PC-3 (cell line): Measurements from ENCODE around the gene ACY1. TPM values are rescaled to one million over a fixed set of nuclear protein-coding genes. Genes with fewer than 3 reads are reported as not detected.
A peak's percentile ranks its signal among the peaks of the same experiment; 100 is the strongest.

Experiments
- ATAC-seq: fragments of 200-7000 bp; cut with Tn5 transposase; 2 replicates; pipeline ENCODE4 v1.9.1; 2020; ENCODE audit warnings: mild to moderate bottlenecking, moderate library complexity
- BruUV-seq: library from RNA; stranded (reverse); fragments of 400-500 nt; replicated peaks from 2 replicates; lab custom pipeline; 2021; lab: Mats Ljungman, UMichigan
- CTCF ChIA-PET: fragments of 300-600 bp; sonication (Branson Sonifier 250); formaldehyde crosslinking; loops from one replicate; lab custom pipeline; 2022; ENCODE audit warnings: antibody characterized with exemption; lab: Charles Lee
- POLR2A ChIA-PET: fragments of 300-600 bp; sonication (Branson Sonifier 250); formaldehyde crosslinking; loops from one replicate; lab custom pipeline; 2022; ENCODE audit warnings: antibody characterized with exemption; ENCODE audit not compliant: unreplicated experiment; lab: Charles Lee
- DNase-seq: peaks from one replicate; pipeline ENCODE4 v3.0.0-alpha.2; 2015
- H2AFZ ChIP-seq: fragments of 300-600 bp; sonication (generic); 2 replicates; pipeline ENCODE4 v1.6.0; 2016; ENCODE audit warnings: antibody characterized with exemption, low read length
- H3F3A ChIP-seq: fragments of 300-600 bp; sonication (generic); one replicate; pipeline ENCODE4 v1.6.0; 2017; ENCODE audit warnings: antibody characterized with exemption, low read length, control low read depth, mild to moderate bottlenecking; ENCODE audit not compliant: unreplicated experiment
- H3K27ac ChIP-seq: fragments of 300-600 bp; sonication (generic); 2 replicates; pipeline ENCODE4 v1.5.1; 2016; ENCODE audit warnings: mild to moderate bottlenecking, low read length
- H3K27me3 ChIP-seq: fragments of 300-600 bp; sonication (generic); 2 replicates; pipeline ENCODE4 v1.6.1; 2016; ENCODE audit warnings: low read length, mixed read lengths
- H3K36me3 ChIP-seq: fragments of 300-600 bp; sonication (generic); 2 replicates; pipeline ENCODE4 v1.6.1; 2016; ENCODE audit warnings: low read depth, mixed run types, low read length, mixed read lengths
- H3K4me1 ChIP-seq: fragments of 300-600 bp; sonication (generic); 2 replicates; pipeline ENCODE4 v1.5.1; 2016; ENCODE audit warnings: low read length; ENCODE audit not compliant: insufficient read depth
- H3K4me2 ChIP-seq: fragments of 300-600 bp; sonication (generic); 2 replicates; pipeline ENCODE4 v1.6.0; 2016; ENCODE audit warnings: low read length
- H3K4me3 ChIP-seq: fragments of 300-600 bp; sonication (generic); 2 replicates; pipeline ENCODE4 v1.5.1; 2016; ENCODE audit warnings: mild to moderate bottlenecking, low read length, mixed read lengths
- H3K79me2 ChIP-seq: fragments of 300-600 bp; sonication (generic); 2 replicates; pipeline ENCODE4 v1.6.1; 2017; ENCODE audit warnings: low read length, mixed read lengths
- H3K9ac ChIP-seq: fragments of 300-600 bp; sonication (generic); 2 replicates; pipeline ENCODE4 v1.6.0; 2016; ENCODE audit warnings: mild to moderate bottlenecking, low read length
- H3K9me2 ChIP-seq: fragments of 300-600 bp; sonication (generic); replicated peaks from 2 replicates; pipeline ENCODE4 v1.6.1; 2016; ENCODE audit warnings: mixed run types, low read length, mixed read lengths
- H3K9me3 ChIP-seq: fragments of 300-600 bp; sonication (generic); 2 replicates; pipeline ENCODE4 v1.6.1; 2016; ENCODE audit warnings: low read length, mixed read lengths
- H4K20me1 ChIP-seq: fragments of 300-600 bp; sonication (generic); 2 replicates; pipeline ENCODE4 v1.6.1; 2016; ENCODE audit warnings: low read length, mixed read lengths
- EZH2 ChIP-seq: fragments of 300-600 bp; sonication (generic); IDR thresholded peaks from one replicate; pipeline ENCODE4 v1.6.1; 2017; ENCODE audit warnings: antibody characterized with exemption, mild to moderate bottlenecking, low read length; ENCODE audit not compliant: unreplicated experiment
- EZH2phosphoT487 ChIP-seq: fragments of 300-600 bp; sonication (generic); IDR thresholded peaks from 2 replicates; pipeline ENCODE4 v1.6.1; 2018; ENCODE audit warnings: mild to moderate bottlenecking, antibody characterized with exemption, low read length, borderline replicate concordance
- intact Hi-C: fragments of 100-400 bp; cut with micrococcal nuclease; formaldehyde crosslinking; loops from 2 replicates; pipeline ENCODE4 v1.9.0; 2023
- total RNA-seq: library from RNA; depleted of rRNA; stranded (reverse); fragments of >200 nt; gene quantifications from 2 replicates; pipeline ENCODE4 v1.2.3, GENCODE V29; 2014
- TF ChIP-seq, protein P1 (sequence below): fragments of 300-600 bp; sonication (generic); conservative IDR thresholded peaks from 2 replicates; pipeline ENCODE4 v1.5.1; 2017; ENCODE audit warnings: antibody characterized with exemption, low read depth, mild to moderate bottlenecking, low read length

Gene ACY1
- total RNA-seq, 1 experiment from 2014 or later: 71.3 TPM

DNA sequence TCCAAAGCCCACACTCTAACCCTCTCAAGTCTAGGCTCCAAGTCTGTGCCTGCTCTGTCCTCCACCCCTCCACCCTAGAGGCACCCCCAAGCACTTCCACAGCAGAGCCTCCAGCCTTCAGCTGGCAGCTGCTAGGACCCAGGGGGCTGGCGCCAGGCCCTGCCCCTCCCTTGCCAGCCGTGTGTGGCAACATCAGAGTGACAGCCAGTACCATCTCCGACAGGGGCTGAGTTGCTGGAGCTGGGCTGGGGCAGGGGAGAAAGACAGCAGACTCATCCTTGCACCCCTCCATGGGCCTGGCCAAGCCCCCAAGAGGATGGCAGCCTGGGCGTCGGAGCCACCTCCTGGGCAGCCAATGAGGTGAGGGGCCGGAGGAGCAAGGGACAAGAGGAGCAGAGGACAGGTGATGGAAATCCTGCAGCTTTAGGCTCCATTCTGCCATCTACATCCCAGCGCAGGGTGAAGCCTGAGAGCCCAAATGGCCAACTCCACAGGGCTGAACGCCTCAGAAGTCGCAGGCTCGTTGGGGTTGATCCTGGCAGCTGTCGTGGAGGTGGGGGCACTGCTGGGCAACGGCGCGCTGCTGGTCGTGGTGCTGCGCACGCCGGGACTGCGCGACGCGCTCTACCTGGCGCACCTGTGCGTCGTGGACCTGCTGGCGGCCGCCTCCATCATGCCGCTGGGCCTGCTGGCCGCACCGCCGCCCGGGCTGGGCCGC lies 28.0 kb upstream of the ACY1 start, which contains the start of gene GPR62:
Gene GPR62 (plus strand): TSS at position 207 of the 718 bp plus-strand sequence. CDS start 272 bp downstream, at position 479.
- Histone ChIP-seq H2AFZ (no peak within 1 kb of the TSS), H3K27ac (no peak within 1 kb of the TSS), H3K4me1 (0 out of 2 replicates have a peak, but pooled peaks cover 6% of the 10 kb centered on the region), H3K36me3 (no peaks in the 10 kb centered on the region), H3K9me3 (no peaks in the 10 kb centered on the region), H3K9me2 (no peaks in the 10 kb centered on the region), H3K4me2 (no peak within 1 kb of the TSS), H3K79me2 (no peaks in the 10 kb centered on the region), H3F3A (no peaks in the 10 kb centered on the region), H3K9ac (no peak within 1 kb of the TSS), H3K4me3 (no peak within 1 kb of the TSS), H4K20me1 (no peaks in the 10 kb centered on the region), H3K27me3 (no peaks in the 10 kb centered on the region)
- ATAC-seq: peak; percentile 12
- TF ChIP-seq, protein P1, sequence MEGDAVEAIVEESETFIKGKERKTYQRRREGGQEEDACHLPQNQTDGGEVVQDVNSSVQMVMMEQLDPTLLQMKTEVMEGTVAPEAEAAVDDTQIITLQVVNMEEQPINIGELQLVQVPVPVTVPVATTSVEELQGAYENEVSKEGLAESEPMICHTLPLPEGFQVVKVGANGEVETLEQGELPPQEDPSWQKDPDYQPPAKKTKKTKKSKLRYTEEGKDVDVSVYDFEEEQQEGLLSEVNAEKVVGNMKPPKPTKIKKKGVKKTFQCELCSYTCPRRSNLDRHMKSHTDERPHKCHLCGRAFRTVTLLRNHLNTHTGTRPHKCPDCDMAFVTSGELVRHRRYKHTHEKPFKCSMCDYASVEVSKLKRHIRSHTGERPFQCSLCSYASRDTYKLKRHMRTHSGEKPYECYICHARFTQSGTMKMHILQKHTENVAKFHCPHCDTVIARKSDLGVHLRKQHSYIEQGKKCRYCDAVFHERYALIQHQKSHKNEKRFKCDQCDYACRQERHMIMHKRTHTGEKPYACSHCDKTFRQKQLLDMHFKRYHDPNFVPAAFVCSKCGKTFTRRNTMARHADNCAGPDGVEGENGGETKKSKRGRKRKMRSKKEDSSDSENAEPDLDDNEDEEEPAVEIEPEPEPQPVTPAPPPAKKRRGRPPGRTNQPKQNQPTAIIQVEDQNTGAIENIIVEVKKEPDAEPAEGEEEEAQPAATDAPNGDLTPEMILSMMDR: no peak
- TF ChIP-seq EZH2phosphoT487 (no peak), EZH2 (no peak)
- ChIA-PET POLR2A (no interaction called here), CTCF (no interaction called here)
- intact Hi-C loops: no loop called here
- no peak for DNase-seq
- no TSS peak for BruUV-seq

GRCh38 chr3:51955893-51956770 lies 27.2 kb upstream of the ACY1 start:
- no peak overlapping the region for H3K4me3 ChIP-seq
- CTCF ChIA-PET: no interaction called here
- POLR2A ChIA-PET: no interaction called here

More at GRCh38 chr3:51955893-51956770, 27.2 kb upstream of the ACY1 start:
- no TSS peak for BruUV-seq
- Histone ChIP-seq H3K79me2 (no peaks in the 10 kb centered on the region), H3F3A (no peaks in the 10 kb centered on the region), H3K9me3 (no peaks in the 10 kb centered on the region), H3K9ac (no peak overlapping the region), H4K20me1 (no peaks in the 10 kb centered on the region), H3K4me1 (0 out of 2 replicates have a peak, but pooled peaks cover 6% of the 10 kb centered on the region), H3K27ac (no peak overlapping the region), H3K36me3 (no peaks in the 10 kb centered on the region), H2AFZ (no peak overlapping the region), H3K9me2 (no peaks in the 10 kb centered on the region), H3K4me2 (no peak overlapping the region), H3K27me3 (no peaks in the 10 kb centered on the region)
- intact Hi-C loops: no loop called here
- ATAC-seq (no peak), DNase-seq (no peak)
- TF ChIP-seq, protein P1: no peak; the same call in 1 of the 2 replicates
- no peak for TF ChIP-seq EZH2
- no peak for TF ChIP-seq EZH2phosphoT487
